Esophagus squamous epithelium (tissue), 5 donors: ENCODE results near the gene B4GAT1. TPM values are rescaled to one million over a fixed set of nuclear protein-coding genes. Genes with fewer than 3 reads are reported as not detected.

Experiments used
- DNase-seq: peaks from one replicate; lab custom pipeline; 2025; lab: John Stamatoyannopoulos, UW
- H3K27ac ChIP-seq, 4 donors: fragments of 200-600 bp; sonication (generic); one replicate each; pipeline ENCODE4 v1.5.1; 2016 to 2019; ENCODE audit warnings: mild to moderate bottlenecking in 1 of 4
- H3K27me3 ChIP-seq, 4 donors: fragments of 200-600 bp; sonication (generic); 1 replicate in 3 of 4; 2 replicates in 1 of 4; pipeline versions ENCODE4 v1.5.1 to v1.6.0; 2017 to 2021; ENCODE audit warnings: antibody characterized with exemption in 1 of 4
- H3K36me3 ChIP-seq, 3 donors: fragments of 200-600 bp; sonication (generic); one replicate each; pipeline ENCODE4 v1.5.1; 2016 to 2019
- H3K4me1 ChIP-seq, 3 donors: fragments of 200-600 bp; sonication (generic); one replicate each; pipeline ENCODE4 v1.5.1; 2017 to 2019
- H3K4me3 ChIP-seq, 4 donors: fragments of 200-600 bp; sonication (generic); 1 replicate in 3 of 4; 2 replicates in 1 of 4; pipeline ENCODE4 v1.5.1; 2016 to 2019; ENCODE audit warnings: mild to moderate bottlenecking in 2 of 4, moderate library complexity in 1 of 4
- H3K9me3 ChIP-seq, 3 donors: fragments of 200-600 bp; sonication (generic); one replicate each; pipeline ENCODE4 v1.5.1; 2016 to 2019
- CTCF ChIP-seq, 6 experiments: fragments of 450-650 bp in 4 of 6; fragments of 200-600 bp in 2 of 6; sonication (generic) in 2 of 6; IDR thresholded peaks; one replicate each; pipeline ENCODE4 v1.5.1; 2016 to 2019; ENCODE audit warnings: antibody characterized with exemption in 6 of 6, mild to moderate bottlenecking in 4 of 6, moderate library complexity in 4 of 6
- POLR2A ChIP-seq, 4 donors: fragments of 450-650 bp; IDR thresholded peaks; one replicate each; pipeline ENCODE4 v1.6.1; 2017; ENCODE audit warnings: antibody characterized with exemption in 4 of 4, mild to moderate bottlenecking in 4 of 4, moderate library complexity in 3 of 4
- WGBS, 2 donors: methylation state at CpG; one replicate each; pipeline ENCODE4 v1.1.5; 2018; 5-methylcytosine and 5-hydroxymethylcytosine counted together
- intact Hi-C: fragments of 100-400 bp; cut with DNase I; formaldehyde crosslinking; loops from one replicate; pipeline ENCODE4 v1.15.0; 2022
- total RNA-seq, 4 donors: library from RNA; depleted of rRNA; stranded (reverse); fragments of >200 nt; gene quantifications; one replicate each; pipeline ENCODE4 v1.1.0, GENCODE V29; 2016
- donor health status: DM: yes; HTN: yes; CAD: no.

Gene B4GAT1
- total RNA-seq, 4 donors from 2014 or later, result 6.8 to 24.0 (median 11.3) TPM

- DNase-seq, result no peak
- Histone ChIP-seq H3K9me3 (no peaks in the 10 kb centered on the region), H3K4me3 (peak overlapping the region; percentile 58 to 75 (median 64)), H3K27me3 (no peaks in the 10 kb centered on the region), H3K4me1 (peaks cover 45 to 67% (median 52%) of the 10 kb centered on the region in 3 donors), H3K36me3 (peaks cover 11 to 60% (median 24%) of the 10 kb centered on the region in 3 donors), H3K27ac (peak overlapping the region; percentile 86 to 94 (median 88))
- intact Hi-C loops, result no loop called here
- TF ChIP-seq CTCF (IDR thresholded peaks at IDR 0.05) (peak in 2 of 6 experiments; percentile 11 to 24), POLR2A (IDR thresholded peaks at IDR 0.05) (no peak)
- 35 to 40% methylated on average over 6 to 8 of the region's 42 CpGs for WGBS, 2 donors
Observed at GRCh38 chr11:66334605-66335442, 12.6 kb downstream of the B4GAT1 start.

- no peaks in the 10 kb centered on the region for H3K27me3 ChIP-seq
- H3K27ac ChIP-seq, result no peak overlapping the region
- TF ChIP-seq CTCF (IDR thresholded peaks at IDR 0.05), result no peak
- no peak for TF ChIP-seq POLR2A (IDR thresholded peaks at IDR 0.05)
- peaks cover 11 to 52% (median 23%) of the 10 kb centered on the region in 3 donors for H3K36me3 ChIP-seq
- no peak for DNase-seq
- H3K4me1 ChIP-seq, result peaks cover 45 to 60% (median 48%) of the 10 kb centered on the region in 3 donors
- WGBS, 2 donors, result 58 to 61% methylated on average over 5 to 9 of the region's 29 CpGs
- peak overlapping the region; percentile 58 to 75 (median 64) for H3K4me3 ChIP-seq
- no peaks in the 10 kb centered on the region for H3K9me3 ChIP-seq
- intact Hi-C loops, result no loop called here
Observed at GRCh38 chr11:66333896-66334604, 13.4 kb downstream of the B4GAT1 start.

GRCh38 chr11:66333220-66333877, 14.1 kb downstream of the B4GAT1 start:
- Histone ChIP-seq H3K4me3 (no peak overlapping the region), H3K27ac (no peak overlapping the region), H3K9me3 (no peaks in the 10 kb centered on the region), H3K36me3 (peaks cover 11 to 45% (median 21%) of the 10 kb centered on the region in 3 donors), H3K27me3 (no peaks in the 10 kb centered on the region), H3K4me1 (peaks cover 46 to 60% (median 48%) of the 10 kb centered on the region in 3 donors)
- intact Hi-C loops, result no loop called here
- WGBS, 2 donors, result 70 to 90% methylated on average over 2 to 7 of the region's 19 CpGs
- no peak for DNase-seq
- TF ChIP-seq POLR2A (IDR thresholded peaks at IDR 0.05) (no peak), CTCF (IDR thresholded peaks at IDR 0.05) (no peak)

- 76% methylated on average over 9 to 10 of the region's 18 CpGs for WGBS, 2 donors
Observed at GRCh38 chr11:66332371-66333219, 14.8 kb downstream of the B4GAT1 start.

More at GRCh38 chr11:66332371-66333219, 14.8 kb downstream of the B4GAT1 start:
- H3K27ac ChIP-seq, result no peak overlapping the region
- TF ChIP-seq POLR2A (IDR thresholded peaks at IDR 0.05) (no peak), CTCF (IDR thresholded peaks at IDR 0.05) (no peak)
- H3K4me3 ChIP-seq, result no peak overlapping the region
- H3K4me1 ChIP-seq, result peaks cover 44 to 60% (median 48%) of the 10 kb centered on the region in 3 donors
- intact Hi-C loops, result no loop called here
- H3K36me3 ChIP-seq, result peaks cover 11 to 38% (median 20%) of the 10 kb centered on the region in 3 donors
- no peaks in the 10 kb centered on the region for H3K27me3 ChIP-seq
- no peak for DNase-seq
- H3K9me3 ChIP-seq, result no peaks in the 10 kb centered on the region
